ENCODE measurements around the gene PDCD6IP.

DNA sequence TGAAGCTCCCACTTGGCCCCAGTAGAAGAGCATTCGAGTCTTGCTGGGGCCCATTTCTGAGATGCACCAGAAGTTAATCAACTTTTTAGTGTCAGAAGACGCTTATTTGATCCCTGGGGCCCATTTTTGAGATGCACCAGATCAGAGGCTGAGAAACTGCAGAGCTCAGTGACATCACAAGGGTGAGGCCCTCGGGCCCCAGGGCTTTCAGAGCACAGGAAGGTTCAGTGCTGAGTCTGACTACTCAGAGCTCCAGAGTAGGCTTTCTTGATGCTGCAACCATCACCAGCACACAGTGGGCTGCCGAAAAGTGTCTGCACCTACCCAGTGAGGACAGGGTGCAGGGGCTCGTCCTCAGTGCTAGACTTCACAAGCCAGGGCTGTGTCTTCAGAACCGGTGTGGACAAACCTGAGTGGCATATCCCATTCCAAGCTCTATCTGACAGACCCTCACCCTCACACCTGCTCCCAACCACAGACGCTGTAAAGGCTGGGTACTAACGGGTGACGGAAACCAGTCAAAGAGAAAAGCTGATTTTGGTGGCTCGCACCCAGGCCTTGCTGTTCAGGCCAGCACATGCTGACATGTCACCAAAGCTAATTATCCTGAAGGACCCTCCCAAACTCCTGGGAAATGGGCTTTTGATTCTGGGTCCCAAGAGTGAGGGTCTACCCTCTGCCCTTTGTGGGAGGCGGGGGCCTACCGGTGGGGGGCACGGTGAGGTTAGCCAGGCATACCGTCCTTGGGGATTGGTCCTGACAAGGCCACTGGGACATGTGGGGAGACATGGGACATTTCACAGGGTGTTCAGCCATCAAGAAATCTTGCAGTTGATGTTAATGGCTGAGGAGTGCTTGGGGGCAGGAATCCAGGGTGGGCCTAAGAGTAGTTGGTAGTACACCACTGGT is 83.0 kb downstream of the PDCD6IP start:
- TF ChIP-seq, protein P1, sequence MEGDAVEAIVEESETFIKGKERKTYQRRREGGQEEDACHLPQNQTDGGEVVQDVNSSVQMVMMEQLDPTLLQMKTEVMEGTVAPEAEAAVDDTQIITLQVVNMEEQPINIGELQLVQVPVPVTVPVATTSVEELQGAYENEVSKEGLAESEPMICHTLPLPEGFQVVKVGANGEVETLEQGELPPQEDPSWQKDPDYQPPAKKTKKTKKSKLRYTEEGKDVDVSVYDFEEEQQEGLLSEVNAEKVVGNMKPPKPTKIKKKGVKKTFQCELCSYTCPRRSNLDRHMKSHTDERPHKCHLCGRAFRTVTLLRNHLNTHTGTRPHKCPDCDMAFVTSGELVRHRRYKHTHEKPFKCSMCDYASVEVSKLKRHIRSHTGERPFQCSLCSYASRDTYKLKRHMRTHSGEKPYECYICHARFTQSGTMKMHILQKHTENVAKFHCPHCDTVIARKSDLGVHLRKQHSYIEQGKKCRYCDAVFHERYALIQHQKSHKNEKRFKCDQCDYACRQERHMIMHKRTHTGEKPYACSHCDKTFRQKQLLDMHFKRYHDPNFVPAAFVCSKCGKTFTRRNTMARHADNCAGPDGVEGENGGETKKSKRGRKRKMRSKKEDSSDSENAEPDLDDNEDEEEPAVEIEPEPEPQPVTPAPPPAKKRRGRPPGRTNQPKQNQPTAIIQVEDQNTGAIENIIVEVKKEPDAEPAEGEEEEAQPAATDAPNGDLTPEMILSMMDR (IDR thresholded peaks at IDR 0.05), result no peak
- no peak for TF ChIP-seq POLR2AphosphoS5 (IDR thresholded peaks at IDR 0.05)
- TF ChIP-seq EP300 (IDR thresholded peaks at IDR 0.05), result no peak
- TF ChIP-seq POLR2A (IDR thresholded peaks at IDR 0.05), result no peak
